Measurements from ENCODE around the gene ALPK3.

ALPK3 gene

DNA sequence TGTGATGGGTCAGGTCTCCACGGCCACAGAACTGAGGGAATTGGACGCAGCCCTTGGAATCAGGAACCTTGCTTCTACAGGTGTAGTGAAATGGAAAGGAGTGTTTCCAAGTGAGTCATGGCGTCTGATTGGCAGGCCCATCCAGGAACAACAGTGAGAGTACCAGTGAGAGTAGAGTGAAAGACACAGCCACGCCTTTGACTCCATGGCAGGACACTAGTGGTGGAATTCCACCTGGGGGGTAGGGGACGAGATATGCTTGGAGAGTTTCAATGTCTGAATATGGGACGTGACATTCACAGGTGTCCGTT is 64.3 kb downstream of the ALPK3 start:
- no peak overlapping the region for H3K4me3 ChIP-seq
- DNase-seq (ENCODE audit: low read depth, low spot score) = no peak
- TF ChIP-seq POLR2AphosphoS5 (IDR thresholded peaks at IDR 0.05; ENCODE audit: borderline replicate concordance, low read depth, low read length) (no peak), FOXP2 (optimal IDR thresholded peaks at IDR 0.05; ENCODE audit: control extremely low read depth, extremely low read length, insufficient read depth) (no peak), EZH2 (IDR thresholded peaks at IDR 0.05) (no peak)
- no peak overlapping the region for H3K9ac ChIP-seq (ENCODE audit: insufficient read length)
- H3K9me3 ChIP-seq (ENCODE audit: low read depth, low read length) = no peaks in the 10 kb centered on the region
- no peaks in the 10 kb centered on the region for H3K36me3 ChIP-seq (ENCODE audit: insufficient read depth, low read length)
- no peak overlapping the region for H3K27ac ChIP-seq

DNA sequence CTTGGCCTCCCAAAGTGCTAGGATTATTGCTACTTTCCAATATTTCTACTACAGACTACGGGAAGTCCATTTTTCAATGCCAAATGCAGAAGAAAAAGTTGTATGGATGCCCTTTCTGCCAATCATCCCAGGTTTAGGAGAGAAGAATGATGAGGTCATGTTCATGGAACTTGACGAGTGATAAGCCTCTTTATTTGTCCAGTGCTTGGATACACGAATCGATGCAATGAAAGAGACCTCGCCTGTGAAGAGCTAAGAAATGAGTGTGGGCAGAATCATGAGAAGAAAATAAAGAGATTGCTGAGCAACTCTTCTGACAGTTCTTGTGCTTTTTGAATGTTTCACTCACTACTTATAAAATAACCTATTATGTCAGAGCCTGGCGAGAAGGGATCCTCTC is 66.3 kb downstream of the ALPK3 start:
- TF ChIP-seq POLR2AphosphoS5 (IDR thresholded peaks at IDR 0.05; ENCODE audit: borderline replicate concordance, low read depth, low read length) (no peak), FOXP2 (optimal IDR thresholded peaks at IDR 0.05; ENCODE audit: control extremely low read depth, extremely low read length, insufficient read depth) (no peak), EZH2 (IDR thresholded peaks at IDR 0.05) (no peak)
- H3K4me3 ChIP-seq = no peak overlapping the region
- DNase-seq (ENCODE audit: low read depth, low spot score) = no peak
- H3K27ac ChIP-seq = no peak overlapping the region
- H3K9ac ChIP-seq (ENCODE audit: insufficient read length) = no peak overlapping the region
- H3K36me3 ChIP-seq (ENCODE audit: insufficient read depth, low read length) = no peaks in the 10 kb centered on the region
- H3K9me3 ChIP-seq (ENCODE audit: low read depth, low read length) = no peaks in the 10 kb centered on the region

DNA sequence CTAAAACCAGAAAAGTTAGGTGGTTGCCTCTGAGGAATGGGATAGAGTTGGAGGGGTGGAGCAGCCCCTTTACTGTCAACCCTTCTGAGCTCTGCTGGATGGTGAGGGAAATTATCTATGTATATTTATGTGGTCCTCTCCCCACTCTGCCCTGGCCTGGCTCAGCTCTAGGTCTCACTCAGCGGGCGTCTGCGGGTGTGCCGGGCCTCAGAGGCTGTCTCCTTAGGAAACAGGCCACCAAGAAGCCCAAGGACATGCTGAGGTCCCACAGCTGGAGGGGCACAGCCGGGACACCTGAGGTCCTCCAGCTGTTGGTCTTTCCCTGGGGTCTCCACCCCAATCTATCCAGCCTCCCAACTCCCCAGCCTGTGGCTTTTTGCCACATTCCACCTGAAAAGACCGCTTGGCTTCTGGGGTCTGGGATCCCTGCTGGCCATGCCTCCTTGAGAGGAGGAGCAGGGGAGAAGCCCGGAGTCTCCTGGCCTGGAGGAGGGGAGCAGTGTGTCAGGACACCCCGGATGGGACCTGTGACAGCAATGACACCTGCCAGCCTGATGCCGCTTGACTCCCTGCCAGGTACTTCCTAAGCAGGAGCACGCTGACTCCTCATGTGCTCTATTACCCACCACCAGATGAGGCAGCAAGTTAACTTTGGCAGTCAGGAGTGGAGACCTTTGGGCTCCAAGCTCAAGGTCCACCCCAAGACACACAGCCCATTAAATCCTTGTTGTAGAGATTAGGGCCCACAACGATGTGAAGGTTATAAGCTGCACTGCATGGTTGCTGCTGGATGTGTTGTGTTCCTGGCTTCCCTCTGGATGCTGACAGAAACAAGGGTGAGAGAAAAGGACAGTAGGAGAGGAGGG is 67.0 kb downstream of the ALPK3 start, which contains the start of gene SLC28A1:
TSS of gene SLC28A1 (plus strand) at position 747 of the 866 bp plus-strand sequence. CDS start 3,099 bp downstream, outside the sequence.
- Histone ChIP-seq H3K36me3 (ENCODE audit: insufficient read depth, low read length) (no peaks in the 10 kb centered on the region), H3K9me3 (ENCODE audit: low read depth, low read length) (no peaks in the 10 kb centered on the region), H3K27ac (no peak within 1 kb of the TSS), H3K4me3 (no peak within 1 kb of the TSS), H3K9ac (ENCODE audit: insufficient read length) (no peak within 1 kb of the TSS)
- DNase-seq (ENCODE audit: low read depth, low spot score) = no peak
- TF ChIP-seq EZH2 (IDR thresholded peaks at IDR 0.05) = no peak

- H3K4me3 ChIP-seq = no peak overlapping the region
- DNase-seq (ENCODE audit: low read depth, low spot score) = no peak
- no peak for TF ChIP-seq FOXP2 (optimal IDR thresholded peaks at IDR 0.05; ENCODE audit: control extremely low read depth, extremely low read length, insufficient read depth)
- TF ChIP-seq POLR2AphosphoS5 (IDR thresholded peaks at IDR 0.05; ENCODE audit: borderline replicate concordance, low read depth, low read length) = no peak
- TF ChIP-seq EZH2 (IDR thresholded peaks at IDR 0.05) = no peak
- H3K27ac ChIP-seq = no peak overlapping the region
- no peak overlapping the region for H3K9ac ChIP-seq (ENCODE audit: insufficient read length)
- no peaks in the 10 kb centered on the region for H3K36me3 ChIP-seq (ENCODE audit: insufficient read depth, low read length)
- H3K9me3 ChIP-seq (ENCODE audit: low read depth, low read length) = no peaks in the 10 kb centered on the region
These were observed 68.6 kb downstream of the ALPK3 start for GRCh38 chr15:84885801-84886200.

- Histone ChIP-seq H3K4me3 (no peak overlapping the region), H3K9ac (ENCODE audit: insufficient read length) (no peak overlapping the region), H3K36me3 (ENCODE audit: insufficient read depth, low read length) (no peaks in the 10 kb centered on the region), H3K9me3 (ENCODE audit: low read depth, low read length) (no peaks in the 10 kb centered on the region), H3K27ac (no peak overlapping the region)
- no peak for DNase-seq (ENCODE audit: low read depth, low spot score)
- TF ChIP-seq EZH2 (IDR thresholded peaks at IDR 0.05) (no peak), FOXP2 (optimal IDR thresholded peaks at IDR 0.05; ENCODE audit: control extremely low read depth, extremely low read length, insufficient read depth) (no peak), POLR2AphosphoS5 (IDR thresholded peaks at IDR 0.05; ENCODE audit: borderline replicate concordance, low read depth, low read length) (no peak)
These were observed 69.2 kb downstream of the ALPK3 start for GRCh38 chr15:84886211-84886983.

DNA sequence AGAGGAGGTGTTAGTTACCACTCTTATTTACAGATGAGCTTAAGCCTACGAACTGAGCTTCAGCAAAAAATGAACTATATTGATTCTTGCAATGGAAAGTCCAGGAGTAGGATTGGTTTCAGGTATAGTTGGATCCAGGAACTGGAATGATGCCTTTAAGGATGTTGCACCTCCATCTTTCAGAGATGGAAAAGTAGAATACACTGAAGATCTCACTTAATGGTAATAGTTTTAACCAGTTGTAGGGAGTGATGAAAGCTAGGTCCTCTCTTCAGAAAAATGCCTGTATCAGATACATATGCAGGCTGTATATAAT is 69.8 kb downstream of the ALPK3 start:
- H3K36me3 ChIP-seq (ENCODE audit: insufficient read depth, low read length) = no peaks in the 10 kb centered on the region
- no peak overlapping the region for H3K4me3 ChIP-seq
- TF ChIP-seq FOXP2 (optimal IDR thresholded peaks at IDR 0.05; ENCODE audit: control extremely low read depth, extremely low read length, insufficient read depth) = no peak
- TF ChIP-seq POLR2AphosphoS5 (IDR thresholded peaks at IDR 0.05; ENCODE audit: borderline replicate concordance, low read depth, low read length) = no peak
- TF ChIP-seq EZH2 (IDR thresholded peaks at IDR 0.05) = no peak
- H3K27ac ChIP-seq = no peak overlapping the region
- no peak for DNase-seq (ENCODE audit: low read depth, low spot score)
- H3K9ac ChIP-seq (ENCODE audit: insufficient read length) = no peak overlapping the region
- no peaks in the 10 kb centered on the region for H3K9me3 ChIP-seq (ENCODE audit: low read depth, low read length)

DNA sequence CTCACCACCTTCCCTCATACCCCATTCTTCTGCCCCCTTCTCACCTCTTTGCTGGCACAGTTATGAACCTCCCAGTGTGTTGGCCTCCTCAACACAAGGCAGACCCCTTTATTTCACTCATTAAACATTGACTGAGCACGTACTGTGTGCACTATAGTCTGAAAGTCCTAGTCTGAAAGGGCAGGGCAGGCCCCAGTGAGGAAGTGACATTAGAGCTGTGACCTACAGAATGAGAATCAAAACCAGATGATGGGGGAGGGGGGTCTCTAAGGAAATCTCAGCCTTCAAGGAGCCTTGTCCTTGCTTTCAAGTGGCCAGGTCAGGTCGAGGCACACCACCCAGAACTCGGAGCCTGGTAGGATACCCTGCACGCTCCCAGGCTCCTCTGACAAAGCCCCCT is 70.8 kb downstream of the ALPK3 start:
- DNase-seq (ENCODE audit: low read depth, low spot score) = no peak
- Histone ChIP-seq H3K9me3 (ENCODE audit: low read depth, low read length) (no peaks in the 10 kb centered on the region), H3K27ac (no peak overlapping the region), H3K4me3 (no peak overlapping the region), H3K36me3 (ENCODE audit: insufficient read depth, low read length) (no peaks in the 10 kb centered on the region), H3K9ac (ENCODE audit: insufficient read length) (no peak overlapping the region)
- TF ChIP-seq EZH2 (IDR thresholded peaks at IDR 0.05) (no peak), POLR2AphosphoS5 (IDR thresholded peaks at IDR 0.05; ENCODE audit: borderline replicate concordance, low read depth, low read length) (no peak), FOXP2 (optimal IDR thresholded peaks at IDR 0.05; ENCODE audit: control extremely low read depth, extremely low read length, insufficient read depth) (no peak)

- Histone ChIP-seq H3K27ac (no peak overlapping the region), H3K36me3 (ENCODE audit: insufficient read depth, low read length) (no peaks in the 10 kb centered on the region), H3K4me3 (no peak overlapping the region), H3K9me3 (ENCODE audit: low read depth, low read length) (no peaks in the 10 kb centered on the region), H3K9ac (ENCODE audit: insufficient read length) (no peak overlapping the region)
- DNase-seq (ENCODE audit: low read depth, low spot score) = no peak
- TF ChIP-seq FOXP2 (optimal IDR thresholded peaks at IDR 0.05; ENCODE audit: control extremely low read depth, extremely low read length, insufficient read depth) (no peak), POLR2AphosphoS5 (IDR thresholded peaks at IDR 0.05; ENCODE audit: borderline replicate concordance, low read depth, low read length) (no peak)
These were observed 71.5 kb downstream of the ALPK3 start for GRCh38 chr15:84888639-84889038.
